ENCODE data around the gene FIZ1.

- TF ChIP-seq EP300 (IDR thresholded peaks at IDR 0.05) (no peak), POLR2A (IDR thresholded peaks at IDR 0.05) (no peak), CTCF (IDR thresholded peaks at IDR 0.05) (no peak)
Observed at GRCh38 chr19:55622242-55622969, 23.1 kb upstream of the FIZ1 start.
